Measurements from ENCODE around the gene PCDHA10. TPM values are rescaled to one million over a fixed set of nuclear protein-coding genes. Genes with fewer than 3 reads are reported as not detected.

PCDHA10 gene
- total and polyA plus RNA-seq, 2 of the 13 experiments (the other 11 are each of a cell fraction or from before 2014, with no cell fraction given) = 0.01 to 0.02 TPM

- ChIA-PET POLR2A (no interaction called here), CTCF (ENCODE audit: low intra/inter-chr PET ratio, low total read pairs) (interaction anchor here (2.6 kb wide), 1 partner anchor 171 kb away, joined by 34 read pairs; no protein-coding TSS in a partner anchor)
- Histone ChIP-seq H3K27me3 (ENCODE audit: control insufficient read depth in 1 of 2, insufficient read depth in 2 of 2, low read length in 2 of 2) (no peaks in the 10 kb centered on the region), H3K4me3 (replicated peaks in 1 of 3; ENCODE audit: insufficient read depth in 1 of 3, low read depth in 2 of 3, low read length in 3 of 3) (peak within 1 kb of the TSS in 2 of 3 experiments; percentile 10 to 28; a peak in 1 of 6 replicates), H3K9ac (ENCODE audit: insufficient read depth, low read depth, low read length) (no peak within 1 kb of the TSS), H3K79me2 (ENCODE audit: insufficient read depth, low read length) (no peaks in the 10 kb centered on the region), H3K4me2 (ENCODE audit: low read depth, low read length) (peak within 1 kb of the TSS; percentile 39), H3K4me1 (ENCODE audit: insufficient read depth, low read length) (no peaks in the 10 kb centered on the region), H3K27ac (ENCODE audit: extremely low read length, insufficient read depth, low read length) (no peak within 1 kb of the TSS), H3K9me3 (ENCODE audit: low read length) (no peaks in the 10 kb centered on the region), H2AFZ (ENCODE audit: low read length) (no peak within 1 kb of the TSS), H3K36me3 (replicated peaks in 1 of 2; ENCODE audit: control insufficient read depth in 1 of 2, insufficient read depth in 2 of 2, low read length in 2 of 2) (no peaks in the 10 kb centered on the region), H4K20me1 (ENCODE audit: insufficient read depth, low read length) (no peaks in the 10 kb centered on the region)
- intact Hi-C loops (cut with micrococcal nuclease; ENCODE audit: unreplicated experiment) (loop anchor here (1.0 to 2.0 kb wide), 2 partner anchors 28 to 172 kb away; partner anchors contain the start of gene PCDHA8), in situ Hi-C loops (cut with HindIII; ENCODE audit: extremely low pct_ligation_motif_present, low pct_unique_long_range_greater_than_20kb) (loop anchor here (5.0 kb wide), 1 partner anchor 173 kb away; no protein-coding TSS in a partner anchor)
- no TSS peak for BruUV-seq (replicated peaks)
- DNase-seq (ENCODE audit: low spot score) = peak; percentile 45
- peak; percentile 60 for FAIRE-seq
- ATAC-seq = peak; percentile 97
- WGBS (ENCODE audit: low lambda C conversion rate) = 34% methylated on average over 32 of the region's 41 CpGs
- TF ChIP-seq ZNF563 (CRISPR knock-in tag; IDR thresholded peaks at IDR 0.05) = no peak
- TF ChIP-seq ARNT2 (CRISPR knock-in tag; IDR thresholded peaks at IDR 0.05; ENCODE audit: low read depth) = 0 out of 2 replicates have a peak, but pooled peaks have one; percentile 23
- TF ChIP-seq KAT8 (CRISPR knock-in tag; IDR thresholded peaks at IDR 0.05) = no peak
- TF ChIP-seq ZBTB10 (CRISPR knock-in tag; IDR thresholded peaks at IDR 0.05; ENCODE audit: borderline replicate concordance) = no peak
- TF ChIP-seq ZNF746 (CRISPR knock-in tag; IDR thresholded peaks at IDR 0.05) = no peak
- no peak for TF ChIP-seq KLF11 (CRISPR knock-in tag; IDR thresholded peaks at IDR 0.05)
- no peak for TF ChIP-seq HNF4A (CRISPR knock-in tag; IDR thresholded peaks at IDR 0.05)
- no peak for TF ChIP-seq ZHX1 (CRISPR knock-in tag; IDR thresholded peaks at IDR 0.05; ENCODE audit: low read depth)
- no peak for TF ChIP-seq ZNF234 (CRISPR knock-in tag; conservative IDR thresholded peaks at IDR 0.05)
- no peak for TF ChIP-seq ZNF362 (CRISPR knock-in tag; IDR thresholded peaks at IDR 0.05; ENCODE audit: borderline replicate concordance)
- no peak for TF ChIP-seq ASH2L (IDR thresholded peaks at IDR 0.05; ENCODE audit: insufficient read length, low read depth, low read length)
- no peak for TF ChIP-seq ZNF619 (CRISPR knock-in tag; IDR thresholded peaks at IDR 0.05)
- TF ChIP-seq CEBPZ (IDR thresholded peaks at IDR 0.05; ENCODE audit: low read length) = no peak
Observed at GRCh38 chr5:140868721-140869554, 13.2 kb downstream of the PCDHA10 start, which contains the start of gene PCDHA11. Gene PCDHA11 (plus strand): TSS chr5:140868957. CDS start chr5:140869104, 147 bp downstream.
